ENCODE results near the gene PLA2G4A. TPM values are rescaled to one million over a fixed set of nuclear protein-coding genes. Genes with fewer than 3 reads are reported as not detected.
A peak's percentile ranks its signal among the peaks of the same experiment; 100 is the strongest.

The PLA2G4A gene
- 10 to 100 TPM; 11.8 to 22.6 (median 14.6) TPM for total RNA-seq

DNA sequence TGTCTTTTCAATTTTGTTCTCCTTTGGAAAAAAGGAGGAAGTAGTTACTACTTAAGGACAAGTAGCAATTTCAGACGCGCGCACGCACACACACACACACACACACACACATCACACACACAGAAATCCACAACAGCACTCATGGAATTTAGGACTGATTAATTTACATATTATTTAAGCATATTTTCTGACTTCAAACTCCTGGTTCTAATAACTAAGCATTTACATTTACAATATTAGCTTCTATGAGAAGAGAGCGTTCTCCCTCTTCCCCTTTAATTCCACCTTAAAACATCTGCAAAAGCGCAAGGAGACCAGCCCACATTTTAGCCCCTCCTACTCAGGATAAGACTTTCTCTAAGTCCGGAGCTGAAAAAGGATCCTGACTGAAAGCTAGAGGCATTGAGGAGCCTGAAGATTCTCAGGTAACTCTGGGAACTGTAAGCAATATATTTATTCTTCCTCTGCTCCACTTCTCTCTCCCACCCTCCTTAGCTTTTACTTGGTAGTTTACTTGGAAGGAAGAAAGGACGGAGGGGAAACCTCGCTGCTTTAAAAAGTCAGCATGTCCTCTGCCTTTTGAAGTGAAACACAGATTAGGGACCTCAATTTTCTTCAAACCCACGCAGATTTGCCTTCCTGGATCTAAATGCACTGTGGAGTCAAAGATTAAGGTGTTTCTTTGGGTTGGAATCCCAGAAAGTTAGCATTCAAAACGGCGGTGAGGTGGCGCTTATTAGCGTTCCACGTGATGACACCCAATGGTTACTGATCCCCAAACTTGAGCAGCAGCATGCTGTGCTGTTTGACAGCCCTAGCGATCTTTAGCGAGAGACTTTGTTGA, at the start of gene PLA2G4A:
TSS of gene PLA2G4A (plus strand) at position 339 of the 844 bp plus-strand sequence. CDS start 25,406 bp downstream, outside the sequence.
- Histone ChIP-seq H3K27me3 (no peaks in the 10 kb centered on the region), H3K4me3 (peak within 1 kb of the TSS; percentile 57 to 92 (median 78)), H3K9me3 (no peaks in the 10 kb centered on the region), H3K36me3 (no peaks in the 10 kb centered on the region), H3K4me1 (peaks cover 0 to 25% (median 0%) of the 10 kb centered on the region in 3 donors), H3K27ac (peak within 1 kb of the TSS; percentile 80 to 95 (median 92))
- TF ChIP-seq, protein P1, sequence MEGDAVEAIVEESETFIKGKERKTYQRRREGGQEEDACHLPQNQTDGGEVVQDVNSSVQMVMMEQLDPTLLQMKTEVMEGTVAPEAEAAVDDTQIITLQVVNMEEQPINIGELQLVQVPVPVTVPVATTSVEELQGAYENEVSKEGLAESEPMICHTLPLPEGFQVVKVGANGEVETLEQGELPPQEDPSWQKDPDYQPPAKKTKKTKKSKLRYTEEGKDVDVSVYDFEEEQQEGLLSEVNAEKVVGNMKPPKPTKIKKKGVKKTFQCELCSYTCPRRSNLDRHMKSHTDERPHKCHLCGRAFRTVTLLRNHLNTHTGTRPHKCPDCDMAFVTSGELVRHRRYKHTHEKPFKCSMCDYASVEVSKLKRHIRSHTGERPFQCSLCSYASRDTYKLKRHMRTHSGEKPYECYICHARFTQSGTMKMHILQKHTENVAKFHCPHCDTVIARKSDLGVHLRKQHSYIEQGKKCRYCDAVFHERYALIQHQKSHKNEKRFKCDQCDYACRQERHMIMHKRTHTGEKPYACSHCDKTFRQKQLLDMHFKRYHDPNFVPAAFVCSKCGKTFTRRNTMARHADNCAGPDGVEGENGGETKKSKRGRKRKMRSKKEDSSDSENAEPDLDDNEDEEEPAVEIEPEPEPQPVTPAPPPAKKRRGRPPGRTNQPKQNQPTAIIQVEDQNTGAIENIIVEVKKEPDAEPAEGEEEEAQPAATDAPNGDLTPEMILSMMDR (IDR thresholded peaks at IDR 0.05) = peak in 1 of 6 experiments; percentile 8
- no peak for TF ChIP-seq POLR2A (IDR thresholded peaks at IDR 0.05)
- 3% methylated on average over 16 to 17 of the region's 17 CpGs for WGBS, 2 donors
- intact Hi-C loops (cut with DNase I) = no loop called here
- DNase-seq = no peak

DNA sequence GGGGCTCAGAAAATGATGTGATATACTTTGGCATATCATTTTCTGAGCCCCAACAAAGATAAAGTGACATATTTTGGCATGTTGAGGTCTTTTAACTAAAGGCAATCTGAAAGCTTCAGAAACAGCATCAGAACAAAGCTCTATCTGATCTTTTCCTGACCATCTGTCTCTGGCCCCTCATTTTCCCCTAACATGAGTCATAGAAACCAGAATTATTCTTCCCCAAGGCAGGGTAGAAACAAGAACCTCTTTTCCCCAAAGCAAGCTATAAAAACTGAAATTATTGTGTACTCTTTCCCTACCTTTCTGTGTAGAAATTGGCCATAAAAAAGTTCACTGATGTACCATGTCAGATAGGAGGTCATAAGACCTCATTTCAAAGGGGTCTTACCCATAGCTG, 48.7 kb upstream of the PLA2G4A start:
- intact Hi-C loops (cut with DNase I) = no loop called here
- no peak for TF ChIP-seq POLR2A (IDR thresholded peaks at IDR 0.05)
- TF ChIP-seq, protein P1 (IDR thresholded peaks at IDR 0.05) = no peak
- Histone ChIP-seq H3K4me1 (no peaks in the 10 kb centered on the region), H3K4me3 (no peak overlapping the region), H3K36me3 (no peaks in the 10 kb centered on the region), H3K27me3 (no peaks in the 10 kb centered on the region), H3K9me3 (no peaks in the 10 kb centered on the region), H3K27ac (no peak overlapping the region)
- DNase-seq = no peak

DNA sequence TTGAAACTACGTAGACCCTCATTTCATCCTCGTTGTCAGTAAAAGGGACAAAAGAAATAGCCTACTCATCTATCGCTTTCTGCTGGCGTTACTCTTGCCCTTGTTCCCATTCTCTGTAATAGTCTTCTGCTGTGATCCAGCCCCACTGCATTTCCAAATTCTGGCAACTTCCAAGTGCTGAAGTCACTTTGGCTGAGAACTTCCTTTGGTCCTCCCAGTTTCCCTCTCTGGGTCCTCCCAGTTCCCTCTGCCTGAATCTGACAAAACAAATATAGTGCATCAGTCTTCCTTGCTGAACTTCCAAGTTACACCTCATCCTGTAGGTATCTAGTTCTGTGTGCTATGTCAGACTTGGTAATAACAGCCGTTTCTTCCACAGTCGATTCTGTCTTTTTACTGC, 47.0 kb upstream of the PLA2G4A start:
- no peaks in the 10 kb centered on the region for H3K36me3 ChIP-seq
- no peak overlapping the region for H3K27ac ChIP-seq
- no peak for DNase-seq
- TF ChIP-seq POLR2A (IDR thresholded peaks at IDR 0.05) = no peak
- TF ChIP-seq, protein P1 (IDR thresholded peaks at IDR 0.05) = no peak
- no peaks in the 10 kb centered on the region for H3K4me1 ChIP-seq
- intact Hi-C loops (cut with DNase I) = no loop called here
- WGBS, 2 donors = 81 to 83% methylated on average over 6 of the region's 6 CpGs
- H3K4me3 ChIP-seq = no peak overlapping the region
- H3K27me3 ChIP-seq = no peaks in the 10 kb centered on the region
- no peaks in the 10 kb centered on the region for H3K9me3 ChIP-seq

DNA sequence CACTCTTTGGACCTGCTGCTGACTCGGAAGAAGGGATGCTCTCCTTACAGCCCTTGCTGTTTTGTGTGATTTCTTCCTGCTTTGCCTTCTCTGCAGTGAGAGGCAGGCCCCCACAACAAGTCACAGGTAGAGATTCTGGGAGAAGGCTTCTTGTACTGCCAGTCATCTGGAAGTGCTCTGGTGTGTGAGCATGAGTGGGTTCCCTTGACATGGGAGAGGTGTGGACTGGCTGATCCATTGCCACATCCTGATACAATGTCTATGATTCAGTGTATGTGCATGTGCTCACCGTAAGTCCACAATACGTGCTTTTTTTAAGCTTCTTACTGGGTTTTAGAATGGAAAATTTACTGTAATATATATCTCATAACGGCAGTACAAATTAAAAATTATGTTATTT, 46.0 kb upstream of the PLA2G4A start:
- no peak for DNase-seq
- no peak overlapping the region for H3K4me3 ChIP-seq

DNA sequence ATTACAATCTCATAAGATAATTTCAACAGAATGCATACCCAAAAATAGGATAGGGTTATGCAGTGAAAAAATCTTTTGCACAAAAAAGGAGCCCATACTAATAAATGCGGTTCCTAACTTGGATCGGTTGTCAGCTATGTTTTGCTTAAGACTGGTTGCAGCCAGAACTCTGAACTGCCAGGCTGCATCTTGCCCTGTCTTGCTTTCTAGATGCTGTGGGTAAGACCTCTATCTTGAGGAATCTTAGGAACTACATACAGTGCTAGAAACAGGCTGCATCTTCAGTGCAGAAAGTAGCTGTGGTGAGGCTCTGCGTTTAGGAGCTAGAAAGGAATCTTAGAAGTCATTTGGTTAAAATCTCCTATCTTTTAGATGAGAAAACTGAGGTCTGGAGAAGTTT, 45.6 kb upstream of the PLA2G4A start:
- Histone ChIP-seq H3K36me3 (no peaks in the 10 kb centered on the region), H3K9me3 (no peaks in the 10 kb centered on the region), H3K4me1 (no peaks in the 10 kb centered on the region), H3K27me3 (no peaks in the 10 kb centered on the region), H3K27ac (no peak overlapping the region), H3K4me3 (no peak overlapping the region)
- intact Hi-C loops (cut with DNase I) = no loop called here
- no peak for DNase-seq
- no peak for TF ChIP-seq POLR2A (IDR thresholded peaks at IDR 0.05)
- TF ChIP-seq, protein P1 (IDR thresholded peaks at IDR 0.05) = no peak
- 72 to 74% methylated on average over 3 of the region's 3 CpGs for WGBS, 2 donors

More for the DNA sequence above, 46.0 kb upstream of the PLA2G4A start:
- Histone ChIP-seq H3K27ac (no peak overlapping the region), H3K9me3 (no peaks in the 10 kb centered on the region), H3K36me3 (no peaks in the 10 kb centered on the region), H3K27me3 (no peaks in the 10 kb centered on the region), H3K4me1 (no peaks in the 10 kb centered on the region)
- WGBS, 2 donors = 66 to 77% methylated on average over 4 of the region's 4 CpGs
- no peak for TF ChIP-seq POLR2A (IDR thresholded peaks at IDR 0.05)
- TF ChIP-seq, protein P1 (IDR thresholded peaks at IDR 0.05) = no peak
- intact Hi-C loops (cut with DNase I) = no loop called here

Data from esophagus squamous epithelium (tissue), 5 donors.